ENCODE data around the gene TMEM182.

The TMEM182 gene

DNA sequence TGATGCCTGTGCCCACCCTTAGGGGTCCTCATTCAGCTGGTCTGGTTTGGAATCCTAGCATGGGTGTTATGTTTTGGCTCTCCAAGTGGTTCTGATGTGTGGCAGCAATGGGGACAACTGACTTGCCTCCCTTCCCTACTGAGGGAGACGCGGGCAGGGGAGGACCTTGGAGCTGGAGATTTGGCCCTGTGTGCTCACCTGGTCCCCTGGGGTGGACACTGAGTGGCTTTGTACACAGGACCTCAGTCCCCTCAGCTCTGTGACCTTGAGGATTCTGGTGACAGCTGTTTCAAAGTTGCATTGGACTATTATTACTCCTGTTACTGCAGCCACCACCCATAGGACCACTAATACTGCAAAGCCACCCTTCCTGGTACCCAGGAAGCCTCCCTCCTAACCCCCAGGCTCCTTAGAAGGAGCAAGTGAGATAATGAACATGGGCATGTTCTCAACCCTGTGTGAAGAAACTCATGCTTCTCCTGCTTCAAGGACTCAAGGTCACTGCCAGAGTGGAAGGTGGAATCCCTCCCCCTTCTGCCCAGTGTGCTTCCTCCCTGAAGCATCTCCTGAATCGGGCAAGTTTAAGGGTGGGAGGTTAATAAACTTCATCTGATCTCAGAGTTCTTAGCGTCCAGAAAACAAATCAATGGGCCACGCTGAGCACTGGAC lies 26.5 kb downstream of the TMEM182 start:
- no peak overlapping the region for H3K9ac ChIP-seq (ENCODE audit: low read length)
- H3K27me3 ChIP-seq (ENCODE audit: control insufficient read depth, insufficient read depth, low read length), result no peaks in the 10 kb centered on the region
- H3K27ac ChIP-seq (ENCODE audit: low read depth, low read length), result no peak overlapping the region
- H3K36me3 ChIP-seq (ENCODE audit: control insufficient read depth, insufficient read depth, low read length), result no peaks in the 10 kb centered on the region
- no peaks in the 10 kb centered on the region for H3K9me3 ChIP-seq (ENCODE audit: control insufficient read depth, insufficient read depth, low read depth, low read length)
- H3K4me1 ChIP-seq (ENCODE audit: control insufficient read depth, insufficient read depth, low read length), result peaks cover 13% of the 10 kb centered on the region
- H3K4me3 ChIP-seq (ENCODE audit: low read depth, low read length), result no peak overlapping the region

DNA sequence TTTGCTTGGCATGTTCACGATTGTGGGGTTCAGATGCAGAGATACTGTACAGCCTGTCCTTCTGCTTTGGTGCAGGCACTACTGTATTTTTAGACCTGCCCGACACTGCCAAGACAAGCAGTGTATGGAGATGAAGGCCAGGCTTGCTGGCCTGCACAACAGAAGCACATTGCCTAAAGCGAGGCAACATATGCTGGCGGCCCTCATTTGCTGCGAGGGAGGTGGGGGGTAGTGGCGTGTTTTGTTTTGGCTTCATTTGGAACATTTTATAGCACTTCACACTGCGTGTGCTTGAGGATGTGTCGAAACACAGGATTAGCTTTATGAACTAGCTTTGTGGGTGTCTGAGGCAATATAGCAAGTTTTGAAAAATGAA lies 27.0 kb downstream of the TMEM182 start:
- H3K4me1 ChIP-seq (ENCODE audit: control insufficient read depth, insufficient read depth, low read length), result peaks cover 10% of the 10 kb centered on the region
- H3K27me3 ChIP-seq (ENCODE audit: control insufficient read depth, insufficient read depth, low read length), result no peaks in the 10 kb centered on the region
- H3K4me3 ChIP-seq (ENCODE audit: low read depth, low read length), result no peak overlapping the region
- no peaks in the 10 kb centered on the region for H3K36me3 ChIP-seq (ENCODE audit: control insufficient read depth, insufficient read depth, low read length)
- no peak overlapping the region for H3K27ac ChIP-seq (ENCODE audit: low read depth, low read length)
- no peak overlapping the region for H3K9ac ChIP-seq (ENCODE audit: low read length)
- H3K9me3 ChIP-seq (ENCODE audit: control insufficient read depth, insufficient read depth, low read depth, low read length), result no peaks in the 10 kb centered on the region

DNA sequence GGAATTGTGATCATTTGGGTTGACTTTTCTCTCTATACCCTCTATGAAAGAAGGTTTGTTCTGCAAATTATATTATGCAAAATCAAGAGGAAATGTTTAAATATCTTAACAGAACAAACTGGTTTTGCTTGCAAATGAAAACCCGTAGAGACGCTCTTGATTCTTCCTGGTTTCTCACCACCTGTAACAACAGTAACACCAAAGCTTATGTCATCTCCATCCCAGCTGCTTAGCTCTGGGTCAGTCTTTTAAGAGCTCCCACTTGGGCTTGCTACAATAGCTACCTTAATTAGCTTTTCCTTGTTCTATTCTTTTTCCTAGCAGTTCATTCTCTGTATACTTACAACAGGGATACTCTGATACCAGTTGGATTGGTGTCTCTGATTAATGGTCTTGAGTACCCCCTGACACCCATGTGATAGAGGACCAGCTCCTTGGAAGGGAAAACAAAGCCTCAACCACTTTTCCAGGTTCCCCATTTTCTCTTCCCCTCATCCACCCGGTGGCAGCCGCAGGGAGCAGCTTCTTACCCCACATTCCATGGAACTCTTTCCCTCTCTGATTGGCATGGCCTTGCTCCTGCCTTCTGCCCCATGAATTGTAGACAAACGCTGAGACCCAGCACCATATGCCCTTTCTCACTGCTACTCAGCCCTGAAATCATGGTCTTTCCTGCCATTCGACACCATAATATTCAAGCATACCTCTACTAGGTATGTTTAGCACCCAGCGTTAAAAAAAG lies 27.7 kb downstream of the TMEM182 start:
- no peak overlapping the region for H3K27ac ChIP-seq (ENCODE audit: low read depth, low read length)
- no peak overlapping the region for H3K9ac ChIP-seq (ENCODE audit: low read length)
- no peaks in the 10 kb centered on the region for H3K9me3 ChIP-seq (ENCODE audit: control insufficient read depth, insufficient read depth, low read depth, low read length)
- no peak overlapping the region for H3K4me3 ChIP-seq (ENCODE audit: low read depth, low read length)
- H3K27me3 ChIP-seq (ENCODE audit: control insufficient read depth, insufficient read depth, low read length), result no peaks in the 10 kb centered on the region
- H3K36me3 ChIP-seq (ENCODE audit: control insufficient read depth, insufficient read depth, low read length), result no peaks in the 10 kb centered on the region
- H3K4me1 ChIP-seq (ENCODE audit: control insufficient read depth, insufficient read depth, low read length), result peaks cover 10% of the 10 kb centered on the region

DNA sequence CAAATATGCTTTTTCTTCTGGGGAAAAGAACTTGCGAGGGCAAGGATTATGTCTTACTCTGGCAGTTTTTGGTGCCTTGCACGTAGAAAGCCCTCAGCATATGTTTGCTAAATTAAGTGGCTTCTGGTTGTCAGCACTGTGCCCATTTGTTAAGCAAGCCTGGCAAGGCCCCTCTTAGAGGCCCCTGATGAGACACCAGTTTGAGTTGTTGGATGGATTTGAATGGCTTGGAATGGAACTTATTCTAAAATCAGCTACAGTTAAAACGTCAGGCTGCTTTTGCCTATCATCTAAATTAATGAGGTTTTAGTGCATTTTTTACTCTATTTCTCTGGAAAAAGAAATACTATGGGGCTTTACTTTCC lies 28.2 kb downstream of the TMEM182 start:
- Histone ChIP-seq H3K4me1 (ENCODE audit: control insufficient read depth, insufficient read depth, low read length) (peaks cover 7% of the 10 kb centered on the region), H3K27me3 (ENCODE audit: control insufficient read depth, insufficient read depth, low read length) (no peaks in the 10 kb centered on the region), H3K4me3 (ENCODE audit: low read depth, low read length) (no peak overlapping the region), H3K36me3 (ENCODE audit: control insufficient read depth, insufficient read depth, low read length) (no peaks in the 10 kb centered on the region), H3K9ac (ENCODE audit: low read length) (no peak overlapping the region), H3K9me3 (ENCODE audit: control insufficient read depth, insufficient read depth, low read depth, low read length) (no peaks in the 10 kb centered on the region), H3K27ac (ENCODE audit: low read depth, low read length) (no peak overlapping the region)

DNA sequence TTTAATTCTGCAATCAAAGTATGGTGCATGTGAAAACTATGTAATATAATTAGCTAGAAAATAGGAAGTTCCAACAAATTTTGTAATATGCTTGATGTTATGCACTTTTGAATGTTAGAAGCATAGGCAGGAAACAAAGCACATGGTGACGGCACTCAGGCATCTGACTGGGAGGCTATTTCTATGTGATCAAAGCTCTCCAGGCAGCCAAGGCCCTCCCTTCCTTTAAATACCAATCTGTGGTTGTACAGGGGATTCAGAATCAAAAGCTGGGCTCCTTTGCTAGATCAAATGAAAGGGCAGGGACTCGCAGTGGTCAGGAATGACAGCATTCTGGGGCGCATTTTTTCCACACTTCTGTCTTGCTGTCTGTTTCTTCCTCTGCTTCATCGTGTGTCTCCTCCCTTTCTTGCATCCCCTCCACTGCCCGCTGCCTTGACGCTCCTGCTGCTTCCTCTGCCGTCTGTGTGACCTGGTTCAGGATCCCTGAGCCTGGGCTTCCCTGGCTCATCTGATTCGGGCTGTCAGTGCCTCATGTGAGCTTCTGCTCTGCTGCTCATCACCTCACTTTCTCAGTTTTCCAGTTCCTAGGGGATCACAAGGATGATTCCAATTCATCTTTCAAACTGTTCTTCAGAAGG lies 30.9 kb downstream of the TMEM182 start:
- no peak overlapping the region for H3K4me3 ChIP-seq (ENCODE audit: low read depth, low read length)
- H3K4me1 ChIP-seq (ENCODE audit: control insufficient read depth, insufficient read depth, low read length), result peaks cover 5% of the 10 kb centered on the region
- H3K27ac ChIP-seq (ENCODE audit: low read depth, low read length), result no peak overlapping the region
- no peaks in the 10 kb centered on the region for H3K27me3 ChIP-seq (ENCODE audit: control insufficient read depth, insufficient read depth, low read length)
- no peaks in the 10 kb centered on the region for H3K36me3 ChIP-seq (ENCODE audit: control insufficient read depth, insufficient read depth, low read length)
- H3K9ac ChIP-seq (ENCODE audit: low read length), result no peak overlapping the region
- H3K9me3 ChIP-seq (ENCODE audit: control insufficient read depth, insufficient read depth, low read depth, low read length), result no peaks in the 10 kb centered on the region

DNA sequence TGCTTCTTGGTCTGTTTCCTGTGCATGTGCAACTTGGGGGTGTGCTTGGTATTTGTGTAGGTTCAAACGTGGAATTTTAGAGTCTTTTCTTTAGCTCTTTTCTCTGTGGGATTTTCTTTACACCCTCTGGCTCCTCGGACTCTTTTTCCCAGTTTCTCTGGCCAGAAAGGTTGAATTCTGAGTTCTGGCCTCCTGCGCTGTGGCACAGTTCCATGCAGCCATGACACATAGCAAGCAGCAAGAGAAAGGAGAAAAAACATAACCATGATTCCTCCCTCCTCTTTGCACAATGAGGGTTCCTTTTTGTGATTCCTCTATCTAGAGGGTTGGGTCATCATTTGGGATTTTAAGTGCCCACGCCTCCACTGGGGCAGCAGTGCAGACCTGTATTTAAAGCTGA lies 33.8 kb downstream of the TMEM182 start:
- H3K4me3 ChIP-seq (ENCODE audit: low read depth, low read length), result no peak overlapping the region
- no peak overlapping the region for H3K9ac ChIP-seq (ENCODE audit: low read length)
- no peaks in the 10 kb centered on the region for H3K27me3 ChIP-seq (ENCODE audit: control insufficient read depth, insufficient read depth, low read length)
- H3K36me3 ChIP-seq (ENCODE audit: control insufficient read depth, insufficient read depth, low read length), result peaks cover 9% of the 10 kb centered on the region
- peaks cover 12% of the 10 kb centered on the region for H3K9me3 ChIP-seq (ENCODE audit: control insufficient read depth, insufficient read depth, low read depth, low read length)
- no peak overlapping the region for H3K27ac ChIP-seq (ENCODE audit: low read depth, low read length)
- peaks cover 5% of the 10 kb centered on the region for H3K4me1 ChIP-seq (ENCODE audit: control insufficient read depth, insufficient read depth, low read length)

DNA sequence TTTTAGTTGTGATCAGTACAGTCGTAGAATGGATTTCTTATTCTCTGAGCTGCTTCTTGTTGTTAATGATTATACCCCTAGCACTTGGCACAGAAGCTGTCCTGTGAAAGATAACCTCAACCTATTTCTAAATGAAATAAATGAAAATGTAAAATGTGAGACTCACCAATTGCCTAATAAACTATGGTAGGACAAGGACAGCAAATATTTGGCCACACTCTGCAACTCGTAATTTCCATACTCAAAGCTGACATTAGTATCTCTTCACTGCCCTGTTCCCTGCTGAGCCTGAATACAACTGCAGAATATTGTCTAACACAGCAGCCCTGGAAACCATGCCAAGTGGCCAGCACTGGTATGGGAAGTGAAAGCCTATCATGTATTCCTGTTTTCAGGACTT lies 34.5 kb downstream of the TMEM182 start:
- no peaks in the 10 kb centered on the region for H3K27me3 ChIP-seq (ENCODE audit: control insufficient read depth, insufficient read depth, low read length)
- no peak overlapping the region for H3K4me3 ChIP-seq (ENCODE audit: low read depth, low read length)
- no peak overlapping the region for H3K9ac ChIP-seq (ENCODE audit: low read length)
- H3K9me3 ChIP-seq (ENCODE audit: control insufficient read depth, insufficient read depth, low read depth, low read length), result peaks cover 19% of the 10 kb centered on the region
- peaks cover 9% of the 10 kb centered on the region for H3K36me3 ChIP-seq (ENCODE audit: control insufficient read depth, insufficient read depth, low read length)
- no peak overlapping the region for H3K27ac ChIP-seq (ENCODE audit: low read depth, low read length)
- peaks cover 5% of the 10 kb centered on the region for H3K4me1 ChIP-seq (ENCODE audit: control insufficient read depth, insufficient read depth, low read length)

DNA sequence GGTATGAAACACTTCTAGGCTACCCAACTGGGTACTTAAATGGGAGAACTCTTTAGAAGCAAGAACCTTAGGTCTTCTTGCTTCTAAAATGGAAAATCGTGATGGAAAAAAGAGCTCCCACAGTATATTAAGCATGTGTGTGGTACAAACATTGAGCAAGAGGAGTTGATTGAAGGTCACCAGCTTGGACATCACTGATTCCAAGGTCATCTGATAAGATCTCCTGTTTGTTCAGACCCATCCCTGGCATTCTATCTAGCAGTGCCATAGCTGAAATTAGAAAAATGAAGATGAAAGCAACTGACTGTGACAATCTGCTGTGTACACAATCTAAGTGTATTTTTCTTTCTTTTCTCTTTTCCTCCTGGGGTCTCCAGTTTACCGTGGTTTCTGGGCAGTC lies 35.7 kb downstream of the TMEM182 start:
- H3K27ac ChIP-seq (ENCODE audit: low read depth, low read length), result no peak overlapping the region
- no peak overlapping the region for H3K9ac ChIP-seq (ENCODE audit: low read length)
- H3K36me3 ChIP-seq (ENCODE audit: control insufficient read depth, insufficient read depth, low read length), result peaks cover 18% of the 10 kb centered on the region
- peaks cover 30% of the 10 kb centered on the region for H3K9me3 ChIP-seq (ENCODE audit: control insufficient read depth, insufficient read depth, low read depth, low read length)
- no peaks in the 10 kb centered on the region for H3K27me3 ChIP-seq (ENCODE audit: control insufficient read depth, insufficient read depth, low read length)
- no peak overlapping the region for H3K4me3 ChIP-seq (ENCODE audit: low read depth, low read length)
- peaks cover 5% of the 10 kb centered on the region for H3K4me1 ChIP-seq (ENCODE audit: control insufficient read depth, insufficient read depth, low read length)

DNA sequence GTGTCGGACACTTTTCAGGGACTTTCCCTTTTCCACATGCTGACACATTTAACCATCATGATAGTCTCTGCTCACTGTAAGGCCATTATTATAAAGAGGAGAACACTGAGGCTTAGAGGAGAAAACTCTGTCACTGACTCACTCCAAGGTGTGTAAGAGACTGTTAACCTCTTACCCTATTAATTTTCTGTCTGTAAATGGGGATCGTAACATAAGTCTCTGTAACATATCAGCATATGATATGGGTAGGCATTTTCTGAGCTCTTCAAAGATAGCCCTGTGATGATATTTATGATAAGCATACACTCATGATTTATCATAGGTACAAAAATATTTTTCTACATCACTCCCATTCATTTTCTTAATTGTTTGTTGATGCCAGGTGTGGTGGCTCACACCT lies 36.4 kb downstream of the TMEM182 start:
- H3K27ac ChIP-seq (ENCODE audit: low read depth, low read length), result no peak overlapping the region
- no peak overlapping the region for H3K4me3 ChIP-seq (ENCODE audit: low read depth, low read length)
- no peak overlapping the region for H3K9ac ChIP-seq (ENCODE audit: low read length)
- H3K36me3 ChIP-seq (ENCODE audit: control insufficient read depth, insufficient read depth, low read length), result peaks cover 18% of the 10 kb centered on the region
- H3K9me3 ChIP-seq (ENCODE audit: control insufficient read depth, insufficient read depth, low read depth, low read length), result peaks cover 37% of the 10 kb centered on the region
- H3K4me1 ChIP-seq (ENCODE audit: control insufficient read depth, insufficient read depth, low read length), result no peaks in the 10 kb centered on the region
- H3K27me3 ChIP-seq (ENCODE audit: control insufficient read depth, insufficient read depth, low read length), result no peaks in the 10 kb centered on the region

DNA sequence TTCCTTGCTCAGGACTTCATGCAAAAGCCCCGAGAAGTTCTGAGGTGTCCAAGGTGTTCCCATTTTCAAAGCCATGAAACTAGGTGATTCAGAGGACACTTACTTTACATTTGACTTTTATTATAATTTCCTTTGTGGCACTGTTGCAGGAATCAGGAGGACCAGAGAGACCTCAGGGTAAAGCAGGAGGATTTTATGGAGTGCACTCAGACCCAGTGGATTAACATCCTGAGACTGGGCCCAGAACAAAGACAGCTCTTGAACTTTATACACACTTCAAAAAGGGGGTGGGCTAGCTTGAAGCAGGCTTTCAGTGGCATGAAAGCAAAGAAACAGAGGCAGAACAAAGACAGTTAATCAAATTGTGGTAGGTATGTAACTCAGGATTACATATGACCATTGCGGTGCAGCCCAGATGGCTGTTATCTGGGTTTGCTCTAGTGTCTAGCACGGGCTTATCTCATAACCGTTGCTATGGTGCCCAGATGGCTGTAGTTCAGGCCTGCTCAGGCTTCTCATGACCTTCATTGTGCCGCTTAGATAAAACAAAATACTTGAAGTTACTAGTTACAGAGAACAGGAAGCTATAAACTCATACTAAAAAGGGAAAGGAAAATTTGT lies 39.4 kb downstream of the TMEM182 start:
- H3K27me3 ChIP-seq (ENCODE audit: control insufficient read depth, insufficient read depth, low read length), result no peaks in the 10 kb centered on the region
- H3K9ac ChIP-seq (ENCODE audit: low read length), result no peak overlapping the region
- H3K4me3 ChIP-seq (ENCODE audit: low read depth, low read length), result no peak overlapping the region
- H3K9me3 ChIP-seq (ENCODE audit: control insufficient read depth, insufficient read depth, low read depth, low read length), result peaks cover 45% of the 10 kb centered on the region
- H3K27ac ChIP-seq (ENCODE audit: low read depth, low read length), result no peak overlapping the region
- H3K4me1 ChIP-seq (ENCODE audit: control insufficient read depth, insufficient read depth, low read length), result no peaks in the 10 kb centered on the region
- H3K36me3 ChIP-seq (ENCODE audit: control insufficient read depth, insufficient read depth, low read length), result peaks cover 22% of the 10 kb centered on the region

Data from HUES6 (cell line).